Measurements from ENCODE around the gene SLC45A2.
"Not testable (repeated sequence)": the region's sequence is repeated elsewhere in the genome, so short reads cannot be mapped to it uniquely, and the experiment has no call there.

GRCh38 chr5:34010146-34010545, 25.7 kb upstream of the SLC45A2 start:
- TF ChIP-seq CTCF, POLR2A, POLR2AphosphoS5, EP300 (IDR thresholded peaks at IDR 0.05): not testable (repeated sequence)
